Activated CD8-positive, alpha-beta T cell treated with anti-CD3 and anti-CD28 coated beads for 36 hours (primary cell): Measurements from ENCODE around the gene GNAL. TPM values are rescaled to one million over a fixed set of nuclear protein-coding genes. Genes with fewer than 3 reads are reported as not detected.

Experiments used
- ATAC-seq: fragments of 200-7000 bp; cut with Tn5 transposase; one replicate; pipeline ENCODE4 v1.10.0; 2021; ENCODE audit warnings: mild to moderate bottlenecking, moderate library complexity
- CTCF ChIA-PET: fragments of 350-600 bp; sonication (Branson Sonifier 250); formaldehyde crosslinking; loops from one replicate; lab custom pipeline; 2021; ENCODE audit warnings: antibody characterized with exemption; lab: Charles Lee
- POLR2A ChIA-PET: fragments of 350-600 bp; sonication (Branson Sonifier 250); formaldehyde crosslinking; loops from one replicate; lab custom pipeline; 2021; ENCODE audit warnings: antibody characterized with exemption; lab: Charles Lee
- DNase-seq: peaks from one replicate; pipeline ENCODE4 v3.0.0-alpha.2; 2020
- H3K27ac Mint-ChIP-seq: one replicate; pipeline ENCODE4 v1.8.0; 2021; ENCODE audit warnings: mild to moderate bottlenecking, mixed read lengths
- H3K27me3 Mint-ChIP-seq: one replicate; pipeline ENCODE4 v1.8.0; 2021; ENCODE audit warnings: mixed read lengths
- H3K36me3 Mint-ChIP-seq: one replicate; pipeline ENCODE4 v1.8.0; 2021; ENCODE audit warnings: low read depth, mixed read lengths
- H3K4me1 Mint-ChIP-seq: one replicate; pipeline ENCODE4 v1.8.0; 2021; ENCODE audit warnings: low read depth, mixed read lengths
- H3K4me3 Mint-ChIP-seq: one replicate; pipeline ENCODE4 v1.8.0; 2021; ENCODE audit warnings: mild to moderate bottlenecking, moderate library complexity, mixed read lengths
- H3K9me3 Mint-ChIP-seq: one replicate; pipeline ENCODE4 v1.8.0; 2021; ENCODE audit warnings: mixed read lengths
- intact Hi-C: fragments of 100-400 bp; cut with micrococcal nuclease; formaldehyde crosslinking; loops from one replicate; pipeline ENCODE4 v1.10.0; 2022
- total RNA-seq, 2 experiments: library from RNA; stranded (reverse); gene quantifications; one replicate each; pipeline ENCODE4 v1.2.3, GENCODE V29; 2021
- TF ChIP-seq, protein P1 (sequence below): fragments of 200-600 bp; IDR thresholded peaks from one replicate; pipeline ENCODE4 v1.8.0; 2022; ENCODE audit warnings: antibody characterized with exemption, mild to moderate bottlenecking

GNAL gene
- total RNA-seq, 2 experiments from 2014 or later = 0.11 TPM; not detected in 1

DNA sequence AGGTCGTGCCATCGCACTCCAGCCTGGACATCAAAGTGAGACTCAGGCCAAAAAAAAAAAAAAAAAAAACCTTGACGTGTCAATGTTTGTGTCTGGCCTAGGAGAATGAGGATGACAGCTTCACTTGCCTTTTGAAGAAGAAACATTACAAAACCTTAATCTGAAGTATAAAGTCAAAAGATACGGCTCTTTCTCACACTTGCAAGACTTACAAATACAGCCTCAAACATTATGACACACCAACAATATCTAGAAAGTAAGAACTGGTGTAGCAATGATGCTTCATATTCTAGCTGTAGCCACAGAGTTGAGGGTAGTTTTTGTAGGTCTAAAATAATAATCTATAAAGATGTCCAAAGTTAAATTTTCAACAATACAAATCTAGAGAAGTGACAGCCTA lies 193.6 kb downstream of the GNAL start:
- Mint-ChIP-seq H3K4me1 (no peaks in the 10 kb centered on the region), H3K27me3 (no peaks in the 10 kb centered on the region), H3K27ac (peak overlapping the region; percentile 42), H3K4me3 (no peak overlapping the region), H3K36me3 (peaks cover 9% of the 10 kb centered on the region), H3K9me3 (no peaks in the 10 kb centered on the region)
- TF ChIP-seq, protein P1, sequence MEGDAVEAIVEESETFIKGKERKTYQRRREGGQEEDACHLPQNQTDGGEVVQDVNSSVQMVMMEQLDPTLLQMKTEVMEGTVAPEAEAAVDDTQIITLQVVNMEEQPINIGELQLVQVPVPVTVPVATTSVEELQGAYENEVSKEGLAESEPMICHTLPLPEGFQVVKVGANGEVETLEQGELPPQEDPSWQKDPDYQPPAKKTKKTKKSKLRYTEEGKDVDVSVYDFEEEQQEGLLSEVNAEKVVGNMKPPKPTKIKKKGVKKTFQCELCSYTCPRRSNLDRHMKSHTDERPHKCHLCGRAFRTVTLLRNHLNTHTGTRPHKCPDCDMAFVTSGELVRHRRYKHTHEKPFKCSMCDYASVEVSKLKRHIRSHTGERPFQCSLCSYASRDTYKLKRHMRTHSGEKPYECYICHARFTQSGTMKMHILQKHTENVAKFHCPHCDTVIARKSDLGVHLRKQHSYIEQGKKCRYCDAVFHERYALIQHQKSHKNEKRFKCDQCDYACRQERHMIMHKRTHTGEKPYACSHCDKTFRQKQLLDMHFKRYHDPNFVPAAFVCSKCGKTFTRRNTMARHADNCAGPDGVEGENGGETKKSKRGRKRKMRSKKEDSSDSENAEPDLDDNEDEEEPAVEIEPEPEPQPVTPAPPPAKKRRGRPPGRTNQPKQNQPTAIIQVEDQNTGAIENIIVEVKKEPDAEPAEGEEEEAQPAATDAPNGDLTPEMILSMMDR = no peak
- ATAC-seq (no peak), DNase-seq (no peak)
- CTCF ChIA-PET = no interaction called here
- intact Hi-C loops = no loop called here
- POLR2A ChIA-PET = no interaction called here

DNA sequence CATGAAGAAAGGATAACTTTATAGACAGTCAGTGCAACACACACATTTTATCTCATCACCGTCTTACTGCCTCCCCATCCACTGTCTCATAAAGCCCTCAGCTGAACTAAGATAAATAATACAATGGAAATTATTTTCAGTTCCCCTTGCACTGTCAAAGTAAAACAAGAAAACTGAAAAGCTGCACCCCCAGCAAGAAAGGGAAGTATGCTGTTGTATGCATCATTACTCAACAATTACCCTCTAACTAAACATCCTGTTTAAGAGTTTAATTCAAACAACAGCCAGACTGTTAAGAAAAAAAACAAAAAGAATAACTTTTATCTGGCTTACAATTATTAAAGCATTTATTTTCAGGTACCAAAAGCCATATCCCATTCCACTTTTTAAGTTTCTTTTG lies 194.1 kb downstream of the GNAL start:
- no peaks in the 10 kb centered on the region for H3K27me3 Mint-ChIP-seq
- no peak for DNase-seq

DNA sequence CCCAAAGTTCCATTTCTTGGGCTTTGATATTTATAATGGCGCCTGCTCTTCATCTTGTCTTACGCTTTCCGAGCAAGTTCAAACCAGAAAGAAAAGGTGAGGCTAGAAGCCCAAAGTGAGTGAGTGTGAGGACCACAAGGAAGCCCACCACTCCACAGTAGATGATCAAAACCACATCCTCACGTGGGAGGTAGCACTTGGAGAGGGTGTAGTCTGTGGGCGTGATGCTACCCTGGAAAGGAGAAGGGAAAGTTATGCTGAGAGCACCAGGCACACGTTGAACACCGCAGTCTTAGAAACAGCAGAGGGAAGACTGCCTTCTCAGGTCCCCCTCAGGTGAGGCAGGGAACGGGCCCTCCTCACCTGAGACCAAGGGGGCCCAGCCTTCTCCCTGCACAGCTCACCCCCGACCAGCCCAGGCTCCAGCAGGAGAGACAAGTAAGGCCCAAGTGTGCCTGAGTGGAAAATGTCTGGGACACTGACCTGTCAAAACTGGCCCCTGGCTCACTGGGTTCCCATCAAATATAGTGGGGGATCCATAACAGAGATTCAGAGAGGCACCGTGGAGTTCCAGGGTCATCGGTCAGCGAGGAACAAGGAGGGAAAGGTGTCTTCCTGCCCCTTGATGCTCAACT lies 195.4 kb downstream of the GNAL start:
- Mint-ChIP-seq H3K4me1 (no peaks in the 10 kb centered on the region), H3K4me3 (no peak overlapping the region), H3K27me3 (no peaks in the 10 kb centered on the region), H3K36me3 (peaks cover 12% of the 10 kb centered on the region), H3K9me3 (no peaks in the 10 kb centered on the region), H3K27ac (no peak overlapping the region)
- POLR2A ChIA-PET = no interaction called here
- intact Hi-C loops = no loop called here
- TF ChIP-seq, protein P1 = no peak
- CTCF ChIA-PET = no interaction called here
- ATAC-seq = no peak
- no peak for DNase-seq

More for the DNA sequence above, 194.1 kb downstream of the GNAL start:
- no peaks in the 10 kb centered on the region for H3K9me3 Mint-ChIP-seq
- no peak overlapping the region for H3K27ac Mint-ChIP-seq
- H3K4me1 Mint-ChIP-seq = no peaks in the 10 kb centered on the region
- CTCF ChIA-PET = no interaction called here
- POLR2A ChIA-PET = no interaction called here
- H3K36me3 Mint-ChIP-seq = peaks cover 10% of the 10 kb centered on the region
- H3K4me3 Mint-ChIP-seq = no peak overlapping the region
- intact Hi-C loops = no loop called here
- no peak for ATAC-seq
- TF ChIP-seq, protein P1 = no peak

DNA sequence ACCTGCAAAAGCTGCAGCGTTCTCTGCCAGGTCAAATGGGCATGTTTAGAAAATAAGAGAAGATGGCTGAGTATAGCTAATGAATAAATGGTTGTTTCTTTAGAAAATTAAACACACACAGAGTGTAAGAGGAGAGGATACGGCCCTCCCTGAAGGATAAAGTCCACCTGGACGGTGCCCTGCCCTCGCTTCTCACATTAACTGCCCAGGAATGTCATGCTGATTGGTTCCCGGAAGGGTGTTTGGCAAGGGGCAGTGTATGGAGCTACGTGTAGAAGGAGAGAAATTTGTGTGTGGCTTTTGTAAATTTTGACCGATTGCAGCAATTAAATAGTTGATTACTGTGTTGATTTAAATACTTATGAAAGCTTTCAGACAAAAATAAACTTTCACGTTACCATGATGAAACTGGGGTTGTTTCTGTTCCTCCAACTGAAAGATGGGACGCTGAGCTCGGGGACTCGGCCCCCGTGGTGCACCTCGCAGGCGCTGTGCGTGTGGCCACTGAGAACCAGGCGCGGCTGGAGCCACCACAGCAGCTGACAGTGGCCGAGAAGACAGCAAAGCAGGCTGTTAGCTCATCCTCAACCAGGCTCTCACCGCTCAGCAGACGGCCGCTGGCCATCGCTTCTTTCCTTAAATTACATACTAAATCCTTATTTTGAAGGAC lies 196.3 kb downstream of the GNAL start:
- ChIA-PET CTCF (no interaction called here), POLR2A (no interaction called here)
- H3K27ac Mint-ChIP-seq = no peak overlapping the region
- TF ChIP-seq, protein P1 = no peak
- H3K4me3 Mint-ChIP-seq = no peak overlapping the region
- peaks cover 16% of the 10 kb centered on the region for H3K36me3 Mint-ChIP-seq
- no peaks in the 10 kb centered on the region for H3K4me1 Mint-ChIP-seq
- intact Hi-C loops = no loop called here
- no peaks in the 10 kb centered on the region for H3K27me3 Mint-ChIP-seq
- no peak for ATAC-seq
- no peaks in the 10 kb centered on the region for H3K9me3 Mint-ChIP-seq
- DNase-seq = no peak

DNA sequence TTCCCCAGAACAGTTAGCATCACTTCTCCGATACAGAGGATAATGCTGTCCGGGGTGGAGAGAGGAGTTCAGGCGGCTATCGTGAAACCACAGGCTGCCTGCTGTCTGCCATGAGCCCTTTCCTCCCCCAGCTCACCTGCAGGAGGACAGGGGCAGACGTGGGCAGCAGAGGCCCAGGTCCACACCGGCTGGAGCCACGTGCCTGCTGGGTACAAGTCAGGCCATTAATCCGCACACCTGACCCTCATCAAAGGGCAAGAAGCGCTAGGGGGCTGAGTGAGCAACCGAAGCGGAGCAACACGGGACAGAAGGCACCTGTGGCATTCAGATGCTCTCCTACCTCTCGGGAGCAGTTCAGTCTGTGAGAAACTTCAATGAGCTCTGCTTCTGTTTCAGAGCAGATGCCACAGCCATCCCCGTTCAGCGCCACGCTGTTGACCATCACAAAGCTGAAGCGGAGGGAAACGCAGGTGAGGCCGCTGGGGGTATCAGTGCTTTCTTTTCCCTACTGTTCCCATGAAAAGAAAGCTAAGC lies 197.6 kb downstream of the GNAL start:
- H3K36me3 Mint-ChIP-seq = peaks cover 19% of the 10 kb centered on the region
- no peak for ATAC-seq
- H3K4me3 Mint-ChIP-seq = no peak overlapping the region
- POLR2A ChIA-PET = interaction anchor here (0.6 to 1.1 kb wide), 2 partner anchors 22 to 95 kb away, joined by 3 read pairs; no protein-coding TSS in a partner anchor
- H3K9me3 Mint-ChIP-seq = no peaks in the 10 kb centered on the region
- DNase-seq = no peak
- H3K27me3 Mint-ChIP-seq = no peaks in the 10 kb centered on the region
- H3K4me1 Mint-ChIP-seq = no peaks in the 10 kb centered on the region
- CTCF ChIA-PET = no interaction called here
- no peak overlapping the region for H3K27ac Mint-ChIP-seq
- TF ChIP-seq, protein P1 = no peak
- intact Hi-C loops = no loop called here
